Chondrocyte (in vitro differentiated cells): ENCODE results near the gene LENG1. TPM values are rescaled to one million over a fixed set of nuclear protein-coding genes. Genes with fewer than 3 reads are reported as not detected.

Experiments used
- DNase-seq: peaks from one replicate; pipeline ENCODE4 v3.0.0; 2021; ENCODE audit warnings: mixed read lengths, low spot score
- H3K27ac Mint-ChIP-seq: one replicate; pipeline ENCODE4 v1.8.0; 2021; ENCODE audit warnings: mild to moderate bottlenecking, moderate library complexity, mixed read lengths; ENCODE audit not compliant: unreplicated experiment
- H3K27me3 Mint-ChIP-seq: 2 replicates; pipeline ENCODE4 v1.8.0; 2021; ENCODE audit warnings: low read depth, mixed read lengths
- H3K36me3 Mint-ChIP-seq: 2 replicates; pipeline ENCODE4 v1.8.0; 2021; ENCODE audit warnings: low read depth, mixed read lengths
- H3K4me1 Mint-ChIP-seq: 2 replicates; pipeline ENCODE4 v1.8.0; 2021; ENCODE audit warnings: low read depth, mild to moderate bottlenecking, mixed read lengths
- H3K4me3 Mint-ChIP-seq: one replicate; pipeline ENCODE4 v1.8.0; 2021; ENCODE audit warnings: mild to moderate bottlenecking, moderate library complexity, mixed read lengths; ENCODE audit not compliant: unreplicated experiment
- H3K9me3 Mint-ChIP-seq: 2 replicates; pipeline ENCODE4 v1.8.0; 2021; ENCODE audit warnings: low read depth, mixed read lengths
- total RNA-seq: library from RNA; stranded (reverse); gene quantifications from 3 replicates; pipeline ENCODE4 v1.2.1, GENCODE V29; 2021
- TF ChIP-seq, protein P1 (sequence below): fragments of 200-600 bp; sonication (generic); IDR thresholded peaks from 2 replicates; pipeline ENCODE4 v1.5.0; 2021; ENCODE audit warnings: antibody characterized with exemption, mild to moderate bottlenecking, moderate library complexity

LENG1 gene
- total RNA-seq, 1 donor from 2014 or later, result 6.0 TPM

GRCh38 chr19:54154603-54155345 lies 4.7 kb downstream of the LENG1 start:
- Mint-ChIP-seq H3K4me3 (no peak overlapping the region), H3K9me3 (no peaks in the 10 kb centered on the region), H3K36me3 (peaks cover 31% of the 10 kb centered on the region), H3K27me3 (no peaks in the 10 kb centered on the region), H3K27ac (peak overlapping the region; percentile 3), H3K4me1 (peaks cover 22% of the 10 kb centered on the region)
- DNase-seq, result no peak
- TF ChIP-seq, protein P1, sequence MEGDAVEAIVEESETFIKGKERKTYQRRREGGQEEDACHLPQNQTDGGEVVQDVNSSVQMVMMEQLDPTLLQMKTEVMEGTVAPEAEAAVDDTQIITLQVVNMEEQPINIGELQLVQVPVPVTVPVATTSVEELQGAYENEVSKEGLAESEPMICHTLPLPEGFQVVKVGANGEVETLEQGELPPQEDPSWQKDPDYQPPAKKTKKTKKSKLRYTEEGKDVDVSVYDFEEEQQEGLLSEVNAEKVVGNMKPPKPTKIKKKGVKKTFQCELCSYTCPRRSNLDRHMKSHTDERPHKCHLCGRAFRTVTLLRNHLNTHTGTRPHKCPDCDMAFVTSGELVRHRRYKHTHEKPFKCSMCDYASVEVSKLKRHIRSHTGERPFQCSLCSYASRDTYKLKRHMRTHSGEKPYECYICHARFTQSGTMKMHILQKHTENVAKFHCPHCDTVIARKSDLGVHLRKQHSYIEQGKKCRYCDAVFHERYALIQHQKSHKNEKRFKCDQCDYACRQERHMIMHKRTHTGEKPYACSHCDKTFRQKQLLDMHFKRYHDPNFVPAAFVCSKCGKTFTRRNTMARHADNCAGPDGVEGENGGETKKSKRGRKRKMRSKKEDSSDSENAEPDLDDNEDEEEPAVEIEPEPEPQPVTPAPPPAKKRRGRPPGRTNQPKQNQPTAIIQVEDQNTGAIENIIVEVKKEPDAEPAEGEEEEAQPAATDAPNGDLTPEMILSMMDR, result no peak

GRCh38 chr19:54153731-54154326 lies 5.7 kb downstream of the LENG1 start:
- Mint-ChIP-seq H3K4me3 (no peak overlapping the region), H3K27ac (no peak overlapping the region), H3K9me3 (no peaks in the 10 kb centered on the region), H3K36me3 (peaks cover 36% of the 10 kb centered on the region), H3K27me3 (no peaks in the 10 kb centered on the region), H3K4me1 (peaks cover 19% of the 10 kb centered on the region)
- no peak for DNase-seq
- TF ChIP-seq, protein P1, result no peak

DNA sequence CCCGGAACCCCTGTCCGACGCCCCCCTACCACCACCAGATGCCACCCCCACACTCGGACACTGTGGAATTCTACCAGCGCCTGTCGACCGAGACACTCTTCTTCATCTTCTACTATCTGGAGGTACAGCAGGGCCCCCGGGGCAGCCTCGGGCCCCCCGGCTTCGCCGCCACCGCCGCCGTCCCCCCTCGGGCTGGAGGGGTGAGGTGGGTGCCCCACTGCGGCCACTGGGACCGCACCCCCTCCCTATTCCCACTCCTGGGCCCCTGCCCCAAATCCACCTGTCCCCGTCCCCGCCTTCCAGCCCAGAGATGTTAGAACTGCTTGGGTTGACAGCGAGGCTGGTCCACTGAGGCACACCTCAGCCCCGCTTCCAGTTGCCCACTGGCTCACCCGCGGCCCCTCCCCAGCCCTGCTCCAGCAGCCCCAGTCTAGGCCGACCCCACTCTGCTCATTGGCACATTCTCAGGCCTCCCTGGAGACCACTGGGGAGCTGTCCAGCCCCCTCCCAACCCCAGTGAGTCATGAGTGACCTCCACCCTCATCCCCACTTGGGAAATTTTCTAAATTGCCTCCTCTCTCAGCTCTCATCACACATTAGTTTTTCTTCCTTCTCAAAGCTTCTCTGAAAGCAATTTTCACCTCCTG lies 6.5 kb downstream of the LENG1 start:
- Mint-ChIP-seq H3K4me1 (peaks cover 11% of the 10 kb centered on the region), H3K4me3 (no peak overlapping the region), H3K27me3 (no peaks in the 10 kb centered on the region), H3K36me3 (peaks cover 35% of the 10 kb centered on the region), H3K9me3 (no peaks in the 10 kb centered on the region), H3K27ac (peak overlapping the region; percentile 89)
- TF ChIP-seq, protein P1, result no peak
- DNase-seq, result no peak

GRCh38 chr19:54152267-54152666 lies 7.3 kb downstream of the LENG1 start:
- Mint-ChIP-seq H3K27me3 (no peaks in the 10 kb centered on the region), H3K9me3 (no peaks in the 10 kb centered on the region), H3K4me3 (no peak overlapping the region), H3K36me3 (peaks cover 37% of the 10 kb centered on the region), H3K4me1 (peaks cover 11% of the 10 kb centered on the region), H3K27ac (no peak overlapping the region)
- DNase-seq, result no peak
- TF ChIP-seq, protein P1, result no peak

GRCh38 chr19:54151362-54152035 lies 8.0 kb downstream of the LENG1 start:
- DNase-seq, result no peak
- Mint-ChIP-seq H3K36me3 (peaks cover 38% of the 10 kb centered on the region), H3K4me3 (no peak overlapping the region), H3K4me1 (peaks cover 7% of the 10 kb centered on the region), H3K9me3 (no peaks in the 10 kb centered on the region), H3K27ac (no peak overlapping the region), H3K27me3 (no peaks in the 10 kb centered on the region)
- TF ChIP-seq, protein P1, result no peak
